ENCODE results near the gene TAF11L3.

DNA sequence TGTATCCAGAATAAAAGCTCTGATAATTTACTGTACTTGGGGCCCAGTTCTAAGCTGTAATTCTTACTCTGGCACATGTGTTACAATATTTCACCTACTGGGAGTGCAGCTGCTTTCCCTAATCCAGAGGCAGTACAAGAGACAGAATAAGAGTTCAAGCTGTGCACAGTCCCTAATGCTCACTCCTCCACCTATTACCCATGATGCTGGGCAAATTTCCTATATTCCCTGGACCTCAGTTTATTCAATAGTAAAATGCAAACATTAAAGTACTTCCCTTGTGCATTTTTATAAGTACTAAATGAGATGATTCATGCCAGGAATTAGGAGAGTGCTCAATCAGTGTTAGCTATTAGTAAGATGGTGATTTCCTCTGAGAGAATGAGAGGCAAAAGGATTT is 48.1 kb upstream of the TAF11L3 start:
- TF ChIP-seq TAF1 (IDR thresholded peaks at IDR 0.05; ENCODE audit: borderline replicate concordance, insufficient read depth, low read length) (no peak), SIN3A (IDR thresholded peaks at IDR 0.05; ENCODE audit: borderline replicate concordance, insufficient read depth, low read length) (no peak)
- TF ChIP-seq, protein P1, sequence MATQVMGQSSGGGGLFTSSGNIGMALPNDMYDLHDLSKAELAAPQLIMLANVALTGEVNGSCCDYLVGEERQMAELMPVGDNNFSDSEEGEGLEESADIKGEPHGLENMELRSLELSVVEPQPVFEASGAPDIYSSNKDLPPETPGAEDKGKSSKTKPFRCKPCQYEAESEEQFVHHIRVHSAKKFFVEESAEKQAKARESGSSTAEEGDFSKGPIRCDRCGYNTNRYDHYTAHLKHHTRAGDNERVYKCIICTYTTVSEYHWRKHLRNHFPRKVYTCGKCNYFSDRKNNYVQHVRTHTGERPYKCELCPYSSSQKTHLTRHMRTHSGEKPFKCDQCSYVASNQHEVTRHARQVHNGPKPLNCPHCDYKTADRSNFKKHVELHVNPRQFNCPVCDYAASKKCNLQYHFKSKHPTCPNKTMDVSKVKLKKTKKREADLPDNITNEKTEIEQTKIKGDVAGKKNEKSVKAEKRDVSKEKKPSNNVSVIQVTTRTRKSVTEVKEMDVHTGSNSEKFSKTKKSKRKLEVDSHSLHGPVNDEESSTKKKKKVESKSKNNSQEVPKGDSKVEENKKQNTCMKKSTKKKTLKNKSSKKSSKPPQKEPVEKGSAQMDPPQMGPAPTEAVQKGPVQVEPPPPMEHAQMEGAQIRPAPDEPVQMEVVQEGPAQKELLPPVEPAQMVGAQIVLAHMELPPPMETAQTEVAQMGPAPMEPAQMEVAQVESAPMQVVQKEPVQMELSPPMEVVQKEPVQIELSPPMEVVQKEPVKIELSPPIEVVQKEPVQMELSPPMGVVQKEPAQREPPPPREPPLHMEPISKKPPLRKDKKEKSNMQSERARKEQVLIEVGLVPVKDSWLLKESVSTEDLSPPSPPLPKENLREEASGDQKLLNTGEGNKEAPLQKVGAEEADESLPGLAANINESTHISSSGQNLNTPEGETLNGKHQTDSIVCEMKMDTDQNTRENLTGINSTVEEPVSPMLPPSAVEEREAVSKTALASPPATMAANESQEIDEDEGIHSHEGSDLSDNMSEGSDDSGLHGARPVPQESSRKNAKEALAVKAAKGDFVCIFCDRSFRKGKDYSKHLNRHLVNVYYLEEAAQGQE (IDR thresholded peaks at IDR 0.05; ENCODE audit: insufficient read depth in 1 of 2, low read depth in 2 of 2, low read length in 2 of 2): no peak
